HT-29 (cell line): ENCODE measurements around the gene PTPRN2. TPM values are rescaled to one million over a fixed set of nuclear protein-coding genes. Genes with fewer than 3 reads are reported as not detected.

ENCODE experiments used
- DNase-seq: peaks from one replicate; pipeline ENCODE4 v3.0.0-alpha.2; 2015; ENCODE audit warnings: low spot score
- total RNA-seq: library from RNA; depleted of rRNA; stranded (reverse); fragments of >200 nt; shearing (Covaris generic); gene quantifications from 2 replicates; pipeline ENCODE4 v1.2.3, GENCODE V29; 2014

The PTPRN2 gene
- total RNA-seq, 1 experiment from 2014 or later, result 1.7 TPM

DNA sequence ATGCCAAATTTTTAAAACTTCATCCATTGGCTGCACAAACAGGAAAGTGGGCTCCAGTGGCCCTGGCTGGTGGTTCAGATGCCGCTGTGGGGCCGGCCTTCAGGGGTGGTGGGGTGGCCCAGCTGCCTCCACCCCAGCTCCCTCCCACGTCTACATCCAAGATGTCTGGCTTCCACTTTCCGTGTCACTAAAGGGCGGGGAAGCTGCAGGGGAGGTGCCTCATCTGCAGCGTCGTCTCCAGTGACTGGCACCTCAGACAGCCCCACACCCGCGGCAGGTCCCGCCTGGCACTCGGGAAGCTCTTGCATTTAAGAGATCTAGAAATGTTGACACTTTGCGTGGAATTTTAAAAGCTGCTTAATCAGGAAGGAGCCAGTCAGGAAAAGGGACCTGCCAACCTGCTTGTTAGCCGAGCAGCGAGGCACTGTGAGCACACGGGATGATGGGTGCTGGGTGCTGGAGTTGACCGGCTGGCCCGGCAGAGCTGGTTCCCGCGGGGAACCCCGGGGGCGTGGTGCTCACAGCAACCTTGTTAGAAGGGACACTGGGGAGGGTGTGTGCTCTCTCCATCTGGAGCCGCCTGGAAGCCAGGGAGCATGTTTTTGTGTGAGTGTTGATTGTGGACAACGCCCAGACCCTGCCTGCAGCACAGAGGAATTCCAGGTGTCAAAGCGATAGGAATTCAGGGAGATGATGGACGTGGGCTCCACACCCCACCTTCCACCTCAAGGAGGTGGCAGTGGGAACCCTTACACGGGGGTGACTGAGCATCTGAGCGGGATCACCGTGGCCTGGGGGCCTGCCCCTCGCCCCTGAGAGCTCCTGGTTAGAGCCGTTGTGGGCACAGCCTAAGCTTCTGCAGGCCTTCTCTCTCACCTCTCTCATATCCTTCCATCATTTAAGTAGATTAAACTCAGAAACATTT is 320.5 kb downstream of the PTPRN2 start:
- no peak for DNase-seq

DNA sequence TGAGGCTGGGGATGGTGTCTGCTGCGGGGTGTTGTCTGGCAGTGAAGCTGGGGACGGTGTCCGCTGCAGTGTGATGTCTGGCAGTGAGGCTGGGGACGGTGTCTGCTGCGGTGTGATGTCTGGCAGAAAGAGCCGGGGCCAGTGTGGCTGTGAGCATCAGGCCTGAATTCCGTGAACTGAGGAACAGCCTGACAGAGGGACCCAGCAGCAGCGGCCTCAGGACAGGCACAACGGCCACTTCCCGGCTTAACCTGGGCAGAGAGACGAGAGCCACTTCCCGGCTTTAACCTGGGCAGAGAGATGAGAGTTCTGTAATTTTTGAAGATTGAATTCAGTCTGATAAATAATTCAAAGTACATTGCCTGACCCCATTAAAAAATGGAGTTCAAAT is 321.2 kb downstream of the PTPRN2 start:
- DNase-seq, result no peak

DNA sequence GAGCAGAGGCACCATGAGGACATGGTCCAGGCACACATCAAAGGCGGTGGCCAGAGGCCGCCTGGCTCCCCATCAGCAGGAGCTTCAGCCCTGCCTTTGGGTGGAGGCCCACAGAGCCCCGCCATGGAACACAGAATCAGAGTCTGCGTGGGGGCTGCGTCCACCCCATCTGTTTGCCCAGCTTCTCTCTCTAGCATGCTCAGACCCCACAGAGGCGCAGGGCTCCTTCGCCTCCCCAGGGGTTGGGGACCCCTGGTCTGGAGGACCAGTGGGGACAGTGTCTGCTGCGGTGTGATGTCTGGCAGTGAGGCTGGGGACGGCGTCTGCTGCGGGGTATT is 321.9 kb downstream of the PTPRN2 start:
- DNase-seq, result no peak

DNA sequence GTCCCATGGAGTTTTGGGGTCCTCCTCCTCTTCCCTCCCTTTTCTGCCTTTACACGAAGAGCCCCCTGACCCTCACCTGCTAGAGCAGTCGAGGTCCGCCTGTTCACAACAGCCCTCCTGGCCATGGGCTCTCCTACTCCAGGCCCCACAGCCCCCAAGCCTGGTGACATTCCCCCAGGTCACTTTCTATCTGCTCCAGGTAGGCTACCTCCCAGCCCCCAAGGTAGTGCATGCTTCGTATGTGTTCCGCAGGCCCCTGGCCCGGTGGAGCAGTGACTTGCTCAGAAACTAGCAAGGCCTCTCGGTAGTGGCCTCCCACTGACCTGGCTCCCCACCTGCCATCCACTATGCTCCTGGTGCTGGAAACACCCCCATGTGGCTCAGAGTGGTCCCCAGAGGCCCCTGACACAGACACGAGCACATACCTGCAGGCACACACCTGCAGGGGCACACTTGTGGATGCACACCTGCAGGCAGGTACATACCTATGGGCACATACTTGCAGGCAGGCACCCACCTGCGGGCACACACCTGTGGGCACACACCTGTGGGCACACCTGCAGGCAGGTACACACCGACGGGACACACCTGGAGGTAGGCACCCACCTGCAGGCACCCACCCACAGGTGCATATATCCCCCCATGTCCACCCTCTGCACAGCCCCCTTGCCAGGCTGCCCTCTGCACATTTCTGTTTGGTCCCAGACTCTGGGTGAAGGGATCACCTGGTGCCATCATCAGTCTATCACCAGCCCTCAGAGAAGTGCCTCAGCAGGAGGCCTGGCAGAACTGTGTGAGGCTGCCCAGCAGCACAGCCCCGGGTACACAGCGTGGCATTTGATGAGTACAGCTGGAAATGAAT is 322.5 kb downstream of the PTPRN2 start:
- DNase-seq, result no peak

DNA sequence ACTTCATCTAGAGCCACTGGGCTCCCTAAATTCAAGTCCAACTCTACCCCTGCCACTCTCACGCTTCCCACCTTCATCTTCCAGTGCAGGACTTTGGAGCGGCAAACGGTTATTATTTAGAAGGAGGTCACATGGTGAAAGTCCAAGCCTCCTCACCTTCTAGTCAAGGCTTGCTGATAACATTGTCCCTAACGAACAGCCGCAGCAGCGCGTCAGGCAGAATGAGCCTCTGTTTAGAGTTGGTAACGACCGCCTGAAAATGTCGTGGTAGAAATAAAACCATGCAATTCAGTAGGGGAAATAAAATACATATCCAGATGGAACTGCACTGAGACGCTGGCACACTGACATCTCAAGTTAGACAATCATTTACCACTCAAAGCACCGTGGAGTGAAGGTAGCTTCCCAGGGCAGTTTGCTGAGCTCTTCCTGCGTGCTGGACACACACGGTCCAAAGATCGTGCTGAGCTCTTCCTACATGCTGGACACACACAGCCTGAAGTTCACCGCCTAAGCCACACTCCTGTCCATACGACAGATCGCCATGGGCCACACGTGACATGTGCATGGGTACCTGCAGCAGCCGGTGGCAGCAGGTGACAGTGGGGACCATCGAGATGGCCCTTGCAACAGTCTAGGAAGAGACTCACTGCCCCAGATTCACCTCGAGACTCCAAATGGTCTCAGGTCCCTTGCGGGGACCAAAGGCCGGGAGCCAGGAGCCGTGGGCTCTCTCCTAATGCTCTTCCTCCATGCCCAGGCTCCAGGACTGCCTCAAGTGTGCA is 323.5 kb downstream of the PTPRN2 start:
- no peak for DNase-seq

DNA sequence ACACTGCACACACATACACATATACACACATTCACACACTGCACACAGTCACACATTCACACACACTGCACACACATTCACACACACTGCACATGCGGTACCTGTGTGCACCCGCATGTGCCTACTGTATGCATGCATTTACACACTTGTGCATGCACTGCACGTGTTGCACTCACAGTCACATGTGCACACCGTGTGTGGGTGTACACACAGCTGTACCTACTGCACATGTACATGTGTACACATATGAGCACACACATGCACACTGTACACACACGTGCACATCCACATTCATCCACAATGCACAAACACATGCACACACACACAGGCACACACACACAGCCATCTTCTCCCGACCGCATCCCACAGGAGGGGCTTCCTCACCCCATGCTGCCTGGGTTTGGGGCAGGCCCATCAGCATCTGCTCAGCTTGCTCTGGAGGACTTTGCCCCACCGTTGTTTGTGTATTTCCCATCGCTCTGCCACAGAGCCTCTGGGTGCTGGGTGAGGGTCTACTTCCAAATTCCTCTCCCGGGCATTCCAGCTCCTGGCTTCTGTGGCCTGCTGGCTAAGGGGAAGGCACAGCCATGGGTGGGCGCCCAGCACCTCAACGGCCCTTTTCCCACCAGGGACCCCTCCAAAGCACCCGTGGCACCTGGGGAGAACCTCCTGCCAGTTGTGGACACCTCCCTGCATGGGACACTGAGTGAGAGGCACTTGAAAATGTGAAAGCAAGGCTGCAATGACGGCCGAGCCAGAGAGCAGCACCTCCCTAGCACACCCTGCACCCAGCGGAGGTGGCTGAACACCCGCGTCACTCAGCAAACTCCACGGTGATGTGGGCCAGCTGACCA is 324.3 kb downstream of the PTPRN2 start:
- DNase-seq, result no peak

DNA sequence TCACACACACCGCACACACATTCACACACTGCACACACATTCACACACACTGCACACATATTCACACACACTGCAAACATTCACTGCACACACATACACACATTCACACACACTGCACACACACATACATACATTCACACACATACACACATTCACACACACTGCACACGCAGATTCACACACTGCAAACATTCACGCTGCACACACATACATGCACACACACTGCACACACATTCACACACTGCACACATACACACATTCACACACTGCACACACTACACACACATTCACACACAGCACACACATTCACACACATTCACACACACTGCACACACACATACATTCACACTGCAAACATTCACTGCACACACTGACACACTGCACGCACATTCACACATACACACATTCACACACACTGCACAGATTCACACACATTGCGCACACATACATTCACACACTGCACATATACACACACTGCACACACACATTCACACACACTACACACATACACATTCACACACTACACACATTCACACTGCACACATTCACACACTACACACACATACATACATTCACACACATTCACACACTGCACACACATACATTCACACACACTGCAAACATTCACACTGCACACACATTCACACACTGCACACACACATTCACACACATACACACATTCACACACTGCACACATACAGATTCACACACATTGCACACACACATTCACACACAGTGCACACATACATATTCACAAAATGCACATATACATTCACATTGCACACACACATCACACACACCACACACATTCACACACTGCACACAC is 325.1 kb downstream of the PTPRN2 start:
- DNase-seq, result no peak

DNA sequence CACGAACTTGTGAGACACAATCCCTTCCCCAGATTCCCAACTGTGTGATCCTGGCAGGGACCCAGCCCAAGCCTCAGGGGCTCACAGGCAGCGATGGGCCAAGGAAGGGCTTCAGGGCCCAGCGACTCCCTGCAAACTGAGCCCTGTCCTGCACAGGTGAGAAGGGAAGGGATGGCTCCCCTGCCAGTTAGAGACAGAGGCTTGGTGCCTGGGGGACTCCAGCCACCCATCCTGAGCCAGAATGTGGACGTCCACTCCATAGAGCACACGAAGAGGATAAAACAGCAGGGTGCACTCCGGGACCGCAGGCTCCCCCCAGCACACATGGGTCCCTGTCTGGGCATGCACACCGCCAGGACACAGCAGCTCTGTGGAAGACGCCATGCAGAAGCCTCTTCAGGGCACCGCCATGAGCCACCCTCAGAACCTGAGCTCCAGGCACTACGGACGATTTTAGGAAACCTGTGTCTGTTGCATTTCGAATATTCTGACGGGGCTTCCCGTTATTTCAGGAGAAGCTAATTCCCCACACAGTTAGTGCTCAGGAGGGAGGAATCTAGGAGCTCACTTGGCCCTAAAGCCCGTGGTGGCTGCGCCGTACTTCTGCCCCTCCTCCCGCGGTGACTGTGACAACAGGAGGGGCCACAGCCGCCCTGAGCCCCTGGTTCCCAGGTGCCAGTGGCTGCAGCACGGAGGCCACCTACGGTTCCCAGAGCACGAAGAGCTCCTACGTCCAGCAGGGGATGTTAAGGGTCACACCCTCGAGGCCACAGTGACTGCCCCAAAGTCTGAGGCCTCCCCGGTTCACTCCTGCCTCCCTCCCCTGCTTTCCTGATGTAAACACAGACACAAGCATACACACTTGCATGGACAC is 326.0 kb downstream of the PTPRN2 start:
- no peak for DNase-seq

DNA sequence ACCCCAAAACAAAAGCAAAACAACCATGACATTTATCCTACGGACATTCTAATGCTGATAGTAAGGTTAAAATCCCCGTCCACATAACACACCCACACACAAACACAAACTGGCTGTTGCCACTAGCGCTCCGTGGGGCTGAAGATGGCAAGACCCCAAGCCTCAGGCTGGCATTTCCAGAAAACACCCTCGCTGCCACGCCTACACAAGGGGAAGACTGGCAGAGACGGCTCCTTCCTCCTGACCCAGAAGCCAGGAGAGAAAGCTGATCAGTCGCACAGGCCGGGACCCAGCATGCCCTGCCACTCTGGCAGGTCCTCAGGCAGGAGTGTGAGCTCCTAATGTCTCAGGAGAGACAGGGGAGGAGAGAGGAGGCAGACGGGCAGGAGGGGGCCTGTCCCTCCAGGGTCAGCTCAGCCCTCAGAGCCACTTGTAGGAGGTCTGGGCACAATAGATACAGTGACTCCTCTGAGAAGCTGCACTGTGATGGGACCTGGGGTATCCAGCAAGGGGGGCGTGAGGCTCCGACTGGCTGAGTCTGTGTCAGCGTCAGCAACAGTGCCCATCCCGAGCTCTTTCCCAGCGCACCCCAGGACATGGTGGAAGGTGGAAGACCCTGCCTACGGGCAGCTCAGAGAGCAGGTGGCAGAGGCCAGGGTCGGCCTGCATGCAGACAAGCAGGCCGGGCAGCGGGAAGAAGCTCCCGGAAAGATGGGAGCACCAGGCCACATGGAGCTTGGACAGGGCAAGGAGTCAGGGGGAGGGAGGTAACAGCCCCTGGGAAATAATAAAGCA is 326.9 kb downstream of the PTPRN2 start:
- DNase-seq, result no peak

DNA sequence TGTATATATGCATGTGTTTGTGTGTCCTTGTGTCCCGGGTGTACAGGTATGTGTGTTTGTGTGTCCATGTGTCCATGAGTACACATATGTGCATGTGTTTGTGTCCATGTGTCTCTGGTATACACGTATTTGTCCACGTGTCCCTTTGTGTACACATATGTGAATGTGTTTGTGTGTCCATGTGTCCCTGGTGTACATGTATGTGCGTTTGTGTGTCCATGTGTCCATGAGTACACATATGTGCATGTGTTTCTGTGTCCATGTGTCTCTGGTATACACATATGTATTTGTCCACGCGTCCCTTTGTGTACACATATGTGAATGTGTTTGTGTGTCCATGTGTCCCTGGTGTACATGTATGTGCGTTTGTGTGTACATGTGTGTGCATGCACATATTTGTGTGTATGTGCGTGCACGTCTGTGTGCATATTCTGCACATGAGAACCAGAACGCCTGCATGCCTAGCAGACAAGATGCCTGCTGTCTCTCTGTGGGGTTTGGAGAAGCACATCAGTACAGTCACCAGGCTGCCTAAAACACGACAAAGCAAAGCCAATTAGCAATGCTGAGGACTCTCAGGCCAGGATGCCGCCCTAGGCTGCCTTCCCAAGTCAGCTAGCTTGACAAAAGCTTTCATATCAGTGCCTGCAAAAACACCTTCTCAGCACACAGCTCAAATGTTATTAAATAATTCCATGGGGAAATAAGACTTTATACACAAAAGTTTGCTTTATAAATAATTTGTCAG is 327.8 kb downstream of the PTPRN2 start:
- no peak for DNase-seq

DNA sequence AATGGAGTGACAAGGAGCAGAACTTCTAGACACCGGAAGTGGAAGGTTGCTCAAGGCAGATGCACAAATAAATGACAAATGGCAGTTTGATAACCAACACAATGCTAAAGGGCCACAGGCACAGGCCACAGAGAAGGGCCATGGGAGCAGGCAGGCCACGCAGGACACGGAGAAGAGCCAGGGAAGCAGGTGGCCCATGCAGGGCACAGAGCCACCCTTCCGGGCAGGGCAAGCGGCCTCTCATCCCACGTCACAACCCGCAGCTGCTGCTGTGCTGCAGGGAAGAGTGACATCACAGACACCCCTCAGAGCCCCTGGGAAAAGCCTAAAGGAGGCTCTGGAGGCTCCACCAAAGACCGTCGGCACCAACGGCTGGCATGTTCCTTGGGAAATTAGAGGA is 328.5 kb downstream of the PTPRN2 start:
- DNase-seq, result no peak

DNA sequence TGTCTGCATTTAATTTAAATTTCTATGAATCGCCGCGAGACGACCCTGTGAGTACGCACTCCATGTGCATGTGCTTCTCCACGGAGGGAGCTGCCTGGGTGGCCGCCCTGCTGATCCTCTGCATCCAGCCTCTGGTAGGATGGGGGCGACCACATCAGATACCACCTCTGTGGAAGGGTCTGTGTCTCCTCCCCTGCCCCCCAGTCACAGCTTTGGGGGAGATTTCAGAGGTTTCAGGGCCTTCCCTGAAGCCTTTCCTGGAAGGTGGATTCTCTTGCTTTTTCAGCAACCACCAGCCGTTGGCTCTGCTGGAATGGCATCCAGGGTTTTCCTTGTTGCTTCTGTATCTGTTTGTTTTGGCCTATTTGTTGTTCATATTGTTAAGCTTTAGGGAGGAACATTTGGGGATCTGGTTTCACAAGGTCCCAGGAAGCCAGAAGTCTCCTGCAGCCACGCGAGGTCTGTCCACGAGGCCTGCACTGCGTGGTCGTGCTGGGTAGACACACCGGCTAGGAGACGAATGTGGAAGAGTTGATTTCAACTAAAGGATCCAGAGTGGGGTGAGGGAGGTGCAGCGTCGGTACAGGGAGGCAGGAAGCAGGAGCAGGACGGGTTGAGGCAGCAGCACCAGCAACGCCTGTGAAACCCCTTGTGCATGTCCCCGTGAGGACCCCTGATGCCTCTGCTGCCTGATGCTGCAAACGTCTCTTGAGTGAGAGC is 329.1 kb downstream of the PTPRN2 start:
- no peak for DNase-seq

DNA sequence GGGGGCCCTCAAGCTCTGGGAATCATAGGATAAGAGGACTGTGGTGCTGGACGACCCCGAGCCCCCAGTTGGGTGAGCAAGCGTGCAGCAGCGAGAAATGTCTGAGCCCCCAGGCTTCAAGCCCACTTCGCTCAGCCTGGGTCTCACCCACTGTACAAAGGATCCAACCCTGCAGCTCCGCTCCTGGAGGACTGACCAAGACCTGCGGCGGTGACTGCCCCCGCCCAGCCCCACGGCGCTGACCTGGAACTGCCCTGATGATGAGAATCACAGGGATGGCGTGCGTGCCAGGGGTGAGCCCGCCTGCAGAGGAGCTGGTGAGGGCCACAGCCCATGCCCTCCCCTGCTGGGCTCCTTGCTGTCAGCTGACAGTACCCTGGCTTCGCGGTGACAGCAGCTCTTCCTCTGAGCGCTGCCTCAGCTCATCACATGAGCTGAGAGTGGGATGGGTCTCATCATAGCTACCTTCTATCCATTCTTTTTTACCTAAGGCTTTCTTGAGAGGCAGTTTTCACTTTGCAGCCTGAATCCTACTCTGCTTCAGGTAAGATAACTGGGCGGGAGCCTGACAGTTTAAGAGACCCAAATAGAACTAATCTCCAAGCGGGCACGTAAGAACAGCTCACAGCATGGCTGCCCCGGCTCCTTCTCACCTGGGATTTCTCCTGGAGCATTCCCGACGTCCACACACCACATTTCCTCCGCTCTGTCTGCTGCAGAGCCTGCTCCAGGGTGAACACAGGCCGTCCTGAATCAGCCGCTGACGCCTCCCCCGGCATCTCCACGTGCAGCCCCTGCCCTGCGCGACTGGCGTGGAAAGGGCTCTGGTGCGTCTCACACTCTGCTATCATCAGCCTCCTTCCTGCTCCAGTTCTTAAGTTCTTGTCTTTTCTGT is 329.9 kb downstream of the PTPRN2 start:
- no peak for DNase-seq

DNA sequence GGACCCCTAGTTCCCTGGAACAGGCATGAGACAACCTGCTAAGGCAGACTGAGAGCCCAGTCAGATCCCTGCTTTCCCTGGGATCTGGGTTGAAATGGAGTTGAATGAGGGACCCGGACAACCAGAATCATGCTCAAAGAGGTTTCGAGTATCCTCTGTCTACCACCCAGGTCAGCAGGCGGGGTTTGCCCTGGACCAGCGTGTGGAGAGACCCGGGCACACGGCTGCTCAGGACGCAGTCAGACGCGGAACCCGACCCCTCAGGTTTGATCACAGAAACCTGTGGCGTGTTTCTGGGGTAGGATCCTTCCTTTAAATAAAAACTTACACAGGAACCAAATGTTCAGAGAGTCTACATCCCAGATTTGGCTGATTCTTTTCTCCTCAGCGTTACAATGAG is 330.6 kb downstream of the PTPRN2 start:
- no peak for DNase-seq

DNA sequence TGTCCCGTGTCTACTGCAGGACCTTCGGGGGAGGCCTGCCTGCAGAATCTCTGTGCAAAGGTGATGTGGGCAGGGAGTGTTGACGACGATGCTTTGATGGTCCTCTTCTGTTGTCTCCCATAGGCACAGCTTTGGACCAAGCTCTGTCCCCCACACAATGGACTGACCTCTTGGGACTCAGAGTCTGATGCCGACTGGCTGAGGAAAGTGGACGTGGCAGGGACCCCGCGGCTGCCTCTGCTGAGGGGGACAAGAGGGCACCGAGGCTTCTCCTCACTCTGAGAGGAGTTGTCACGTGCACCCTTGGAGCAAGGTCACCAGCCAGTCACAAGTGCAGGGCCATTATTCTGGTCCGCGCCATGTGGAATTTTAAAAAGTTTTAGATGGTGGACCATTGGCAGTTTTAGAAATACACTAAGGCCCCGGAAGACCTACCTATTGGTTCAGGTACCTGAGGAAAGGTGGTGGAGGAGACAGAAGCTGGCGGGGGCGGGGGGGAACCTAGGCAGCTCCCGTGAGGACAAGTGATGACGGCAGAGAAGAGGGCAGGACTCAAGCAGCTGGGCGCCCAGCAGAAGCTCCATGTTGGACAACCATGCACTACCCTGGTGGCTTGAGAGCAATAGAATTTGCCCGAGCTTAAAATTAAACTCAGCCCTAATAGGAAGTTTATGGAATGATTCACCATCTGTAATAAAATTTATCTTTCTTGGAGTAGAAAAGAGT is 331.4 kb downstream of the PTPRN2 start:
- DNase-seq, result no peak
